Left ventricle myocardium inferior (tissue), 1 donor: ENCODE results near the gene PODXL2. TPM values are rescaled to one million over a fixed set of nuclear protein-coding genes. Genes with fewer than 3 reads are reported as not detected.
A peak's percentile ranks its signal among the peaks of the same experiment; 100 is the strongest.

Experiments used
- DNase-seq: peaks from one replicate; pipeline ENCODE4 v3.0.0-alpha.2; 2020
- H3K27ac ChIP-seq: fragments of 200-600 bp; replicated peaks from 2 replicates; pipeline ENCODE4 v1.8.0; 2021
- H3K27me3 ChIP-seq: fragments of 200-600 bp; 2 replicates; pipeline ENCODE4 v1.8.0; 2021; ENCODE audit warnings: low read depth
- H3K36me3 ChIP-seq: fragments of 200-600 bp; 2 replicates; pipeline ENCODE4 v1.8.0; 2021
- H3K4me1 ChIP-seq: fragments of 200-600 bp; 2 replicates; pipeline ENCODE4 v1.8.0; 2021
- H3K4me3 ChIP-seq: fragments of 200-600 bp; 2 replicates; pipeline ENCODE4 v1.8.0; 2021; ENCODE audit warnings: mild to moderate bottlenecking, moderate library complexity
- H3K9me3 ChIP-seq: fragments of 200-600 bp; replicated peaks from 2 replicates; pipeline ENCODE4 v1.8.0; 2021
- intact Hi-C: fragments of 100-400 bp; cut with micrococcal nuclease; formaldehyde crosslinking; loops from one replicate; pipeline ENCODE4 v1.11.0; 2022
- total RNA-seq: library from RNA; stranded (reverse); fragmentation: NEBNext Ultra II Directional; extraction: Animal tissue kit (Norgen Biotek cat#: 25700); gene quantifications from one replicate; pipeline ENCODE4 v1.2.1, GENCODE V29; 2021
- TF ChIP-seq, protein P1 (sequence below): fragments of 200-600 bp; IDR thresholded peaks from 2 replicates; pipeline ENCODE4 v1.8.0; 2021; ENCODE audit warnings: antibody characterized with exemption, mild to moderate bottlenecking, borderline replicate concordance
- donor health status: DM: no; HTN: yes; CAD: no; lungs with severe emphysema.

The PODXL2 gene
- total RNA-seq, 1 donor from 2014 or later: 1.7 TPM

DNA sequence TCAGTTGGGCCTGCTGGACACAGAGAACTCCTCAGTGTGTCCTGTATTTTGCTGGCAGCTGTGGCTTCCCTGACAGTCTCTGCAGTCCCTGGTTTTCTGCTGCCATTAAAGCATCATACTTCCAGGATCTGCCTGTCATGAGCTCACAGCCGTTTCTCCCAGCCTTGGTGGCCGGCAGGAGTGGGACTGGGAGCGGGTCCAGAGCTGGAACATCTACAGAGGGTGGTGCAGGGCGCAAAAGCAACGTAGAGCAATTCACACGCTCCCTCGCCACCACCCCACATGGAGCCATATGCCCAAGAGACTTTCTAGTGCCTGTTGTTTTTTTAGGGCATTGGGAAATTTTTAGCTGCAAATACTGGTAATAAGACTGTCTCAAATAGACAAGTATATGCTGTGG lies 77.3 kb downstream of the PODXL2 start:
- H3K9me3 ChIP-seq: peaks cover 4% of the 10 kb centered on the region
- TF ChIP-seq, protein P1, sequence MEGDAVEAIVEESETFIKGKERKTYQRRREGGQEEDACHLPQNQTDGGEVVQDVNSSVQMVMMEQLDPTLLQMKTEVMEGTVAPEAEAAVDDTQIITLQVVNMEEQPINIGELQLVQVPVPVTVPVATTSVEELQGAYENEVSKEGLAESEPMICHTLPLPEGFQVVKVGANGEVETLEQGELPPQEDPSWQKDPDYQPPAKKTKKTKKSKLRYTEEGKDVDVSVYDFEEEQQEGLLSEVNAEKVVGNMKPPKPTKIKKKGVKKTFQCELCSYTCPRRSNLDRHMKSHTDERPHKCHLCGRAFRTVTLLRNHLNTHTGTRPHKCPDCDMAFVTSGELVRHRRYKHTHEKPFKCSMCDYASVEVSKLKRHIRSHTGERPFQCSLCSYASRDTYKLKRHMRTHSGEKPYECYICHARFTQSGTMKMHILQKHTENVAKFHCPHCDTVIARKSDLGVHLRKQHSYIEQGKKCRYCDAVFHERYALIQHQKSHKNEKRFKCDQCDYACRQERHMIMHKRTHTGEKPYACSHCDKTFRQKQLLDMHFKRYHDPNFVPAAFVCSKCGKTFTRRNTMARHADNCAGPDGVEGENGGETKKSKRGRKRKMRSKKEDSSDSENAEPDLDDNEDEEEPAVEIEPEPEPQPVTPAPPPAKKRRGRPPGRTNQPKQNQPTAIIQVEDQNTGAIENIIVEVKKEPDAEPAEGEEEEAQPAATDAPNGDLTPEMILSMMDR: no peak
- no peak overlapping the region for H3K4me3 ChIP-seq
- no peaks in the 10 kb centered on the region for H3K27me3 ChIP-seq
- DNase-seq: peak; percentile 65
- H3K36me3 ChIP-seq: peaks cover 15% of the 10 kb centered on the region
- peak overlapping the region; percentile 96 for H3K27ac ChIP-seq
- peaks cover 81% of the 10 kb centered on the region for H3K4me1 ChIP-seq
- intact Hi-C loops: no loop called here

DNA sequence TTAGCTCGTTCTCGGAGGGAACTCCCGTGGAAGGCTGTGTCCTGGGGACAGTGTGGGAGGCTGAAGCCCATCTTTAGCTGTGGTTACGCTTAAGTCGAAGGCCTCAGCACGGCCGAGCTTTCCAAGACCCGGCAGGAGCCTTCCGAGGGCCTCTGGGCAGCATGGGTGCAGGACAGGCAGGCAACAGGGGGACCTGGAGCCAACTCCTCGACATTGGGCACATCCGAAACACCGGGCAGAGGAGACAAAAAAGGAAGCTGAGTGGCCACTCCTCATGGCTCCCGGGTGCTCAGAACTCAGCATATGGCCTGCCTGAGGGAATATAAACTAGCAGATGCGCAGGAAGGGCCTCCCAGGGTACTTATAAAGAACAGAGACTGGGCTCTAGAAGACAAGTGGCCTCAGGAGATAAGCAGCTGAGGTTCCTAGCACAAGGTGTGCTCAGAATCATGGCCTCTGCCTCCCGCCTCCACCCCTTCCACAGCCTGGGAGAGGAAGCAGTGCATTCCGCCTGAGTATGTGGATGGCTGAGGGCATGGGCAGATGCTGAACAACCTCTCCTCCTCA lies 77.9 kb downstream of the PODXL2 start:
- no peak overlapping the region for H3K4me3 ChIP-seq
- no peak for DNase-seq
- peaks cover 15% of the 10 kb centered on the region for H3K36me3 ChIP-seq
- intact Hi-C loops: no loop called here
- peak overlapping the region; percentile 96 for H3K27ac ChIP-seq
- TF ChIP-seq, protein P1: no peak
- H3K4me1 ChIP-seq: peaks cover 81% of the 10 kb centered on the region
- no peaks in the 10 kb centered on the region for H3K27me3 ChIP-seq
- peaks cover 4% of the 10 kb centered on the region for H3K9me3 ChIP-seq

DNA sequence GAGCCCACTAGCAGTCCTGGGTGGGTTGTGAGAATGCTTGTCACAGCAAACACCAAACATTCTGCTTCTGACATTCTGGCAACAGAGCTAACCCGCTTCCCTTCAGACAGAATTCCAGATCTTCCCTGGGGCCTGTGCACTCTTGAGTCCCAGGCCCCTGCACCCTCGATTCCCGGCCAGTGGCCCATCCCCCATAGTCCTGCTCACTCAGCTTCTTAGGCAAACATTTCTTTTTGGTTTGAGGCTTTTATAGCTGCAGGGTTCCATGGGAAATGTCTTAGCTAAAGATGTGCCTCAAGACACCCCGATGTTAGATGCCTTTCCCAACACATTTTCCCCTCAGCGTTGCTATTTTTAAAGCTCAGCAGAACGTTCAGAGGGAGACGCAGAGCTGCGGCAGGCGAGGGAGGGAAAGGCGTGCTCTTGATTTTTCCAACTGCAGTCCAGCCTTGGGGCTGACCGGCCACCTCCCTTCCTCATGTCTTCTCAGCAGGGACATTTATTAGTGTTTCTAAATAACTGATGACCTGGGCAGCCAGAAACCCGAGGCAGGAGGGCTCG lies 78.9 kb downstream of the PODXL2 start:
- Histone ChIP-seq H3K27ac (peak overlapping the region; percentile 96), H3K27me3 (no peaks in the 10 kb centered on the region), H3K4me3 (no peak overlapping the region), H3K36me3 (peaks cover 15% of the 10 kb centered on the region), H3K9me3 (peaks cover 4% of the 10 kb centered on the region), H3K4me1 (peaks cover 81% of the 10 kb centered on the region)
- intact Hi-C loops: no loop called here
- DNase-seq: no peak
- TF ChIP-seq, protein P1: no peak

DNA sequence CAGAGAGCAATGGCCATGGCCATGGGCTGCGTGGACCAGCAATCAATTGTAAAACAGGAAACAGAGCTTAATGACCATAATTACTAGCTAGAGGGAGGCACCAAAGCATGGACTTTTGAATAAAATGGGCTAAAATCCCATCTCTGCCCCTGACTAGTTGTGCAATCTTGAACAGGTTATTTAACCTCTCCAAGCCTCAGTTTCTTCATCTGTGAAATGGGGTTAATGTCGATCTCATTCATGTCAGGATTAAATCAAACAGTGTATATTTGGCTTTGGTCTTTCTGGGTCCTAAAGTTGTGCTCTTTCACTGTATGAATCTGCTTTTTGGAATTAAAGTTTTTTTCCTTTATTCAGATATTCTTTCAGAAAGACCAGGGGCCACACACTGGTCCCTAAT lies 79.9 kb downstream of the PODXL2 start:
- peaks cover 82% of the 10 kb centered on the region for H3K4me1 ChIP-seq
- TF ChIP-seq, protein P1: no peak
- intact Hi-C loops: no loop called here
- no peak overlapping the region for H3K4me3 ChIP-seq
- peak overlapping the region; percentile 96 for H3K27ac ChIP-seq
- peaks cover 2% of the 10 kb centered on the region for H3K9me3 ChIP-seq
- peaks cover 19% of the 10 kb centered on the region for H3K36me3 ChIP-seq
- DNase-seq: no peak
- no peaks in the 10 kb centered on the region for H3K27me3 ChIP-seq

DNA sequence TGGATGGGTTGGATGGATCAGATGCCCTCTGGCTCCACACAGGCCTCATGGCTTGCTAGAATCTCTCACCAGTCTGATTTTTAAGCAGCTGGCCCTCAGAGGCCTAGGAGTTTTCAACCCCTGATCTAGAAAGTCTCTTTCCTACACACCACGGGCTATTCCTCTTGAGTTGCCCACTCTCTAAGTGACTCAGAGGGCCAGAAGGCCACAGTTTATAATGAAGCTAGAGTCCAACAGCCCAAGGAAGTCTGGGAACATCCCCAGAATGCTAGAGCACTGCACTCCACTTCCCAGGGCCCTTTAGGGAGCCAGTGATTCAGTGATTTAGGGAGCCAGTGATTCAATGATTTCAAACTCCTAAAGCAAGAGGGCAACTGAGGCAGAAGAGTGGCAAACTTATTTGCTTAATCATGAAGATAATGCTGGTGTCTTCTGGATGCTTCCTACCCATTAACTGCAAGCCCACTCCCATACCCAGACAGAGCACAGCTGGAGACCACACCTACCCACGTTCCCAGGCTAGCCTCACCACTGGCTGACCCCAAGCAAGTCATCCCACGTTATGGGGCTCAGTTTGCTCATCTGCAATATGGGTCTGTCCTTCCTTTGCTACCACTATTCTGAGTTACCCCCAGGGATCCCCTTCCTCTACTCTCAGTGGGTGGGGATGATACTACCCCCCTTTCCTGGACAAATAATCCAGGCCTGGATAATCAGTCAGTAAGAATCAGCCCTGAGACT lies 80.5 kb downstream of the PODXL2 start:
- Histone ChIP-seq H3K9me3 (no peaks in the 10 kb centered on the region), H3K36me3 (peaks cover 15% of the 10 kb centered on the region), H3K27me3 (no peaks in the 10 kb centered on the region), H3K4me1 (peaks cover 87% of the 10 kb centered on the region), H3K4me3 (no peak overlapping the region), H3K27ac (peak overlapping the region; percentile 96)
- no peak for DNase-seq
- intact Hi-C loops: no loop called here
- TF ChIP-seq, protein P1: no peak
